T-helper 22 cell (primary cell): ENCODE measurements around the gene CPZ.
"Not testable (repeated sequence)": the region's sequence is repeated elsewhere in the genome, so short reads cannot be mapped to it uniquely, and the experiment has no call there.

ENCODE experiments used
- DNase-seq: peaks from one replicate; pipeline ENCODE4 v3.0.0-alpha.2; 2020; ENCODE audit warnings: low read depth

Gene CPZ

GRCh38 chr4:8557151-8558076 lies 35.2 kb upstream of the CPZ start:
- DNase-seq = no peak

- no peak for DNase-seq
Measured at GRCh38 chr4:8558080-8558960, 34.2 kb upstream of the CPZ start.

- no peak for DNase-seq
Measured at GRCh38 chr4:8559011-8559410, 33.6 kb upstream of the CPZ start.

- DNase-seq = no peak
Measured at GRCh38 chr4:8559524-8560264, 32.9 kb upstream of the CPZ start.

GRCh38 chr4:8560265-8561047 lies 32.1 kb upstream of the CPZ start:
- no peak for DNase-seq

GRCh38 chr4:8564595-8564994 lies 28.0 kb upstream of the CPZ start:
- DNase-seq = no peak

GRCh38 chr4:8568068-8568668 lies 24.4 kb upstream of the CPZ start:
- no peak for DNase-seq

GRCh38 chr4:8570201-8570600 lies 22.4 kb upstream of the CPZ start:
- no peak for DNase-seq

- no peak for DNase-seq
Measured at GRCh38 chr4:8571702-8572685, 20.6 kb upstream of the CPZ start.

- no peak for DNase-seq
Measured at GRCh38 chr4:8573266-8573665, 19.3 kb upstream of the CPZ start.

- no peak for DNase-seq
Measured at GRCh38 chr4:8574796-8575370, 17.7 kb upstream of the CPZ start.

GRCh38 chr4:8575457-8575856 lies 17.1 kb upstream of the CPZ start:
- no peak for DNase-seq

GRCh38 chr4:8576591-8576990 lies 16.0 kb upstream of the CPZ start:
- DNase-seq = not testable (repeated sequence)

GRCh38 chr4:8577046-8577445 lies 15.5 kb upstream of the CPZ start:
- DNase-seq = no peak

GRCh38 chr4:8577972-8578371 lies 14.6 kb upstream of the CPZ start:
- DNase-seq = no peak

GRCh38 chr4:8578717-8579116 lies 13.8 kb upstream of the CPZ start:
- DNase-seq = no peak

- no peak for DNase-seq
Measured at GRCh38 chr4:8579526-8580320, 12.8 kb upstream of the CPZ start.

GRCh38 chr4:8580321-8581093 lies 12.1 kb upstream of the CPZ start, which contains the start of gene GPR78:
Gene GPR78, plus strand, starts transcription at chr4:8580392. Its CDS starts 591 bp downstream, at chr4:8580983.
- no peak for DNase-seq
